Esophagus squamous epithelium (tissue), 5 donors: ENCODE measurements around the gene LIMS2. TPM values are rescaled to one million over a fixed set of nuclear protein-coding genes. Genes with fewer than 3 reads are reported as not detected.

ENCODE experiments used
- DNase-seq: peaks from one replicate; lab custom pipeline; 2025; lab: John Stamatoyannopoulos, UW
- H3K27ac ChIP-seq, 4 donors: fragments of 200-600 bp; sonication (generic); one replicate each; pipeline ENCODE4 v1.5.1; 2016 to 2019; ENCODE audit warnings: mild to moderate bottlenecking in 1 of 4
- H3K27me3 ChIP-seq, 4 donors: fragments of 200-600 bp; sonication (generic); 1 replicate in 3 of 4; 2 replicates in 1 of 4; pipeline versions ENCODE4 v1.5.1 to v1.6.0; 2017 to 2021; ENCODE audit warnings: antibody characterized with exemption in 1 of 4
- H3K36me3 ChIP-seq, 3 donors: fragments of 200-600 bp; sonication (generic); one replicate each; pipeline ENCODE4 v1.5.1; 2016 to 2019
- H3K4me1 ChIP-seq, 3 donors: fragments of 200-600 bp; sonication (generic); one replicate each; pipeline ENCODE4 v1.5.1; 2017 to 2019
- H3K4me3 ChIP-seq, 4 donors: fragments of 200-600 bp; sonication (generic); 1 replicate in 3 of 4; 2 replicates in 1 of 4; pipeline ENCODE4 v1.5.1; 2016 to 2019; ENCODE audit warnings: mild to moderate bottlenecking in 2 of 4, moderate library complexity in 1 of 4
- H3K9me3 ChIP-seq, 3 donors: fragments of 200-600 bp; sonication (generic); one replicate each; pipeline ENCODE4 v1.5.1; 2016 to 2019
- CTCF ChIP-seq, 6 experiments: fragments of 450-650 bp in 4 of 6; fragments of 200-600 bp in 2 of 6; sonication (generic) in 2 of 6; IDR thresholded peaks; one replicate each; pipeline ENCODE4 v1.5.1; 2016 to 2019; ENCODE audit warnings: antibody characterized with exemption in 6 of 6, mild to moderate bottlenecking in 4 of 6, moderate library complexity in 4 of 6
- POLR2A ChIP-seq, 4 donors: fragments of 450-650 bp; IDR thresholded peaks; one replicate each; pipeline ENCODE4 v1.6.1; 2017; ENCODE audit warnings: antibody characterized with exemption in 4 of 4, mild to moderate bottlenecking in 4 of 4, moderate library complexity in 3 of 4
- WGBS, 2 donors: methylation state at CpG; one replicate each; pipeline ENCODE4 v1.1.5; 2018; 5-methylcytosine and 5-hydroxymethylcytosine counted together
- intact Hi-C: fragments of 100-400 bp; cut with DNase I; formaldehyde crosslinking; loops from one replicate; pipeline ENCODE4 v1.15.0; 2022
- total RNA-seq, 4 donors: library from RNA; depleted of rRNA; stranded (reverse); fragments of >200 nt; gene quantifications; one replicate each; pipeline ENCODE4 v1.1.0, GENCODE V29; 2016
- donor health status: DM: yes; HTN: yes; CAD: no.

The LIMS2 gene
- total RNA-seq, 4 donors from 2014 or later = 2.4 to 29.6 (median 5.9) TPM

GRCh38 chr2:127630864-127631540, 44.3 kb downstream of the LIMS2 start:
- H3K27ac ChIP-seq = no peak overlapping the region
- no peak overlapping the region for H3K4me3 ChIP-seq
- no peaks in the 10 kb centered on the region for H3K9me3 ChIP-seq
- intact Hi-C loops = no loop called here
- no peak for TF ChIP-seq POLR2A (IDR thresholded peaks at IDR 0.05)
- TF ChIP-seq CTCF (IDR thresholded peaks at IDR 0.05) = no peak
- DNase-seq = no peak
- H3K36me3 ChIP-seq = no peaks in the 10 kb centered on the region
- H3K27me3 ChIP-seq = peaks cover 0 to 11% (median 0%) of the 10 kb centered on the region in 4 donors
- WGBS, 2 donors = 80 to 88% methylated on average over 1 to 17 of the region's 25 CpGs
- peaks cover 0 to 31% (median 10%) of the 10 kb centered on the region in 3 donors for H3K4me1 ChIP-seq

GRCh38 chr2:127630096-127630863, 45.0 kb downstream of the LIMS2 start:
- Histone ChIP-seq H3K36me3 (no peaks in the 10 kb centered on the region), H3K4me3 (no peak overlapping the region), H3K27me3 (peaks cover 0 to 16% (median 0%) of the 10 kb centered on the region in 4 donors), H3K27ac (no peak overlapping the region), H3K4me1 (peaks cover 0 to 31% (median 10%) of the 10 kb centered on the region in 3 donors), H3K9me3 (no peaks in the 10 kb centered on the region)
- no peak for DNase-seq
- 47 to 64% methylated on average over 2 to 7 of the region's 10 CpGs for WGBS, 2 donors
- TF ChIP-seq CTCF (IDR thresholded peaks at IDR 0.05) (no peak), POLR2A (IDR thresholded peaks at IDR 0.05) (no peak)
- intact Hi-C loops = no loop called here

- intact Hi-C loops = no loop called here
- no peak for DNase-seq
- peaks cover 0 to 23% (median 0%) of the 10 kb centered on the region in 4 donors for H3K27me3 ChIP-seq
- peaks cover 0 to 31% (median 10%) of the 10 kb centered on the region in 3 donors for H3K4me1 ChIP-seq
- H3K9me3 ChIP-seq = no peaks in the 10 kb centered on the region
- H3K36me3 ChIP-seq = no peaks in the 10 kb centered on the region
- TF ChIP-seq POLR2A (IDR thresholded peaks at IDR 0.05) (no peak), CTCF (IDR thresholded peaks at IDR 0.05) (no peak)
- 50% methylated on average over 4 of the region's 9 CpGs; no CpG with 5 or more reads in 1 of the 2 donors for WGBS, 2 donors
- no peak overlapping the region for H3K27ac ChIP-seq
- no peak overlapping the region for H3K4me3 ChIP-seq
Measured at GRCh38 chr2:127629637-127630036, 45.7 kb downstream of the LIMS2 start.

- Histone ChIP-seq H3K9me3 (no peaks in the 10 kb centered on the region), H3K27ac (no peak overlapping the region), H3K4me1 (peaks cover 0 to 25% (median 7%) of the 10 kb centered on the region in 3 donors), H3K27me3 (peaks cover 0 to 29% (median 0%) of the 10 kb centered on the region in 4 donors), H3K4me3 (no peak overlapping the region), H3K36me3 (no peaks in the 10 kb centered on the region)
- DNase-seq = no peak
- intact Hi-C loops = no loop called here
- TF ChIP-seq POLR2A (IDR thresholded peaks at IDR 0.05) (no peak), CTCF (IDR thresholded peaks at IDR 0.05) (no peak)
- WGBS, 2 donors = 80 to 81% methylated on average over 1 to 8 of the region's 17 CpGs
Measured at GRCh38 chr2:127628767-127629614, 46.3 kb downstream of the LIMS2 start.
